A549 treated with AZD9567 at 1 μM for 4 hours (cell line): Measurements from ENCODE around the gene OR2W3. TPM values are rescaled to one million over a fixed set of nuclear protein-coding genes. Genes with fewer than 3 reads are reported as not detected.

ENCODE experiments used
- total RNA-seq: library from RNA; stranded (reverse); fragments of 200-300 nt; extraction: Qiagen RNA extraction; gene quantifications from 5 replicates; pipeline ENCODE4 v1.2.3, GENCODE V29; 2022; ENCODE audit not compliant: insufficient read depth

The OR2W3 gene
- total RNA-seq, result not detected in 5 replicates

GRCh38 chr1:247895163-247895637 lies at the start of gene OR2W3:
Gene OR2W3, plus strand, starts transcription at chr1:247895587. Its CDS starts 0 bp downstream, at chr1:247895587.

DNA sequence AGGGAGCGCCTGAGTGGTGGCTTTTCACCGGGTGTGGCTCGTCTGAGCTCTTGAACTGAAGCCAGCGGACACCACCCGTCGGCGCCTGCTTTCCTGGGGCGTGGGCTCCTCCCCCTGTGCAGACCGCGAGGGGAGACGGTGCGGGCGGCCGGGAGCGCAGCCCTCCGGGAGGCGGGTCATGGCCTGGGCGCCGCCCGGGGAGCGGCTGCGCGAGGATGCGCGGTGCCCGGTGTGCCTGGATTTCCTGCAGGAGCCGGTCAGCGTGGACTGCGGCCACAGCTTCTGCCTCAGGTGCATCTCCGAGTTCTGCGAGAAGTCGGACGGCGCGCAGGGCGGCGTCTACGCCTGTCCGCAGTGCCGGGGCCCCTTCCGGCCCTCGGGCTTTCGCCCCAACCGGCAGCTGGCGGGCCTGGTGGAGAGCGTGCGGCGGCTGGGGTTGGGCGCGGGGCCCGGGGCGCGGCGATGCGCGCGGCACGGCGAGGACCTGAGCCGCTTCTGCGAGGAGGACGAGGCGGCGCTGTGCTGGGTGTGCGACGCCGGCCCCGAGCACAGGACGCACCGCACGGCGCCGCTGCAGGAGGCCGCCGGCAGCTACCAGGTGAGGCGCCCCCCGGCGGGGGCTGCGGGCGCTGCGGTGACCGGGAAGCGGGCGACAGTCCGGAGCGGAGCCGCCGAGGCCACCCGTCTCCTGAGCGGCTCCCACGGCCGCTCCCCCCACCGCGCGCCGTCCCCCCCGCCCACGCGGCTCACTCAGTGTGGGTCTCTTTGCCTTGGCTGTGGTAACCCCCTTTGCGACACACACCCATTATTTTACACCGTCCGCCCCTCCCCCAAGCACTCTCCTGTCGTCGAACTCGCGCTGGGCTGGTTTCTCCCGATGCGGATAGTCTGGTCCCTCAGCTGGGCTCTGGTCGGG lies 38.1 kb upstream of the OR2W3 start, which contains the start of gene TRIM58:
Gene TRIM58 (plus strand): TSS at position 119 of the 916 bp plus-strand sequence. CDS start 60 bp downstream, at position 179.

GRCh38 chr1:247919952-247920351 lies 24.6 kb downstream of the OR2W3 start, which contains the start of gene OR2T8:
Gene OR2T8, plus strand, starts transcription at chr1:247920252. Its CDS starts 766 bp downstream, at chr1:247921018.

GRCh38 chr1:247924868-247925267 lies 29.5 kb downstream of the OR2W3 start, which contains the start of gene OR2AJ1:
Gene OR2AJ1, plus strand, starts transcription at chr1:247924889. Its CDS starts 8,880 bp downstream, at chr1:247933769.

Other genes starting within 250 kb of the OR2W3 start
- not detected in 5 replicates for gene OR13G1, start 215.8 kb upstream of the OR2W3 start, total RNA-seq
- gene OR6F1, start 178.9 kb upstream of the OR2W3 start, total RNA-seq, result not detected in 5 replicates
- gene OR14K1, start 157.0 kb upstream of the OR2W3 start, total RNA-seq, result not detected in 5 replicates
- gene OR14A2, start 147.4 kb upstream of the OR2W3 start, total RNA-seq, result not detected in 5 replicates
- not detected in 5 replicates for gene OR1C1, start 135.0 kb upstream of the OR2W3 start, total RNA-seq
- gene OR14A16, start 71.5 kb upstream of the OR2W3 start, total RNA-seq, result not detected in 5 replicates
- gene OR11L1, start 53.7 kb upstream of the OR2W3 start, total RNA-seq, result not detected in 5 replicates
- gene TRIM58, start 38.4 kb upstream of the OR2W3 start, total RNA-seq, result not detected in 5 replicates
- gene OR2T8, start 24.7 kb downstream of the OR2W3 start, total RNA-seq, result not detected in 5 replicates
- gene OR2AJ1, start 29.3 kb downstream of the OR2W3 start, total RNA-seq, result not detected in 5 replicates
- gene OR2L8, start 53.3 kb downstream of the OR2W3 start, total RNA-seq, result not detected in 5 replicates
- gene OR2AK2, start 69.6 kb downstream of the OR2W3 start, total RNA-seq, result not detected in 5 replicates
- not detected in 5 replicates for gene OR2L5, start 118.1 kb downstream of the OR2W3 start, total RNA-seq
- gene OR2L2, start 134.5 kb downstream of the OR2W3 start, total RNA-seq, result not detected in 5 replicates
- gene OR2L3, start 151.2 kb downstream of the OR2W3 start, total RNA-seq, result not detected in 5 replicates
- gene OR2L13, start 199.6 kb downstream of the OR2W3 start, total RNA-seq, result not detected in 5 replicates
- not detected in 5 replicates for gene OR2M5, start 249.6 kb downstream of the OR2W3 start, total RNA-seq